ENCODE data around the gene ITLN2.

DNA sequence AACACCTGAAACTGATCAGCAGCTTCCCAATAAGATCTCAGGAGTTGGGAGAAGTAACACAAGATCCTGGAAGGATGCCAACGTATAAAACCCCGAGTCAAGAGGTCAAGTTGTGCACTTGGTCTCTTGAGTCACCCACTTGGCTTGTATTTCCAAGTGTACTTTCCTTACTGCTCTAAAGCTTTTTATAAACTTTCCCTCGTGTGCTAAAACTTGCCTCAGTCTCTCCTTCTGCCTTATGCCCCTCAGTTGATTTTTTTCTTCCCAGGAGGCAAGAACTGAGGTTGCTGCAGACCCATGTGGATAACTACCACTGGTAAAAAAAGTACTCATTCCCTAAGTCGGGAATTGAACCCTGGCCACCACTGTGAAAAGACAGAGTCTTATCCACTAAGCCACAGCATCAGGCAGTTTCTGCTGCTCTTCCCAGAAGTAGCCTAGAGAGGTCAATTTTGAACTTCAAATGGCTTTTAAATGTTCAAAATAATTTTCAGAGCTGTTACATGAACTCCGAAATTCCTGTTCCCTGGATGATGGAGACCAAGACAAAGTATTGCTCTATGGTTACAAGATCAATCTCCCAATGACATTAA lies 28.9 kb downstream of the ITLN2 start:
- TF ChIP-seq FOXM1 (IDR thresholded peaks at IDR 0.05; ENCODE audit: low read depth, low read length) (no peak), CBX5 (IDR thresholded peaks at IDR 0.05; ENCODE audit: low read depth) (no peak), BRCA1 (IDR thresholded peaks at IDR 0.05; ENCODE audit: low read depth, low read length) (no peak), CREM (IDR thresholded peaks at IDR 0.05; ENCODE audit: low read depth) (no peak), POLR2A (IDR thresholded peaks at IDR 0.05; ENCODE audit: low read depth, low read length) (no peak), TAF1 (IDR thresholded peaks at IDR 0.05; ENCODE audit: borderline replicate concordance, low read depth, low read length) (no peak), ZZZ3 (IDR thresholded peaks at IDR 0.05; ENCODE audit: control insufficient read depth, insufficient read length, low read depth) (no peak), SMAD1 (IDR thresholded peaks at IDR 0.05; ENCODE audit: low read depth, partially characterized antibody) (no peak), BMI1 (IDR thresholded peaks at IDR 0.05; ENCODE audit: borderline replicate concordance) (no peak), SIX5 (IDR thresholded peaks at IDR 0.05; ENCODE audit: low read depth, low read length, severe bottlenecking) (no peak), RAD21 (IDR thresholded peaks at IDR 0.05; ENCODE audit: insufficient read depth, low read depth, low read length) (no peak)
- TF ChIP-seq, protein P1, sequence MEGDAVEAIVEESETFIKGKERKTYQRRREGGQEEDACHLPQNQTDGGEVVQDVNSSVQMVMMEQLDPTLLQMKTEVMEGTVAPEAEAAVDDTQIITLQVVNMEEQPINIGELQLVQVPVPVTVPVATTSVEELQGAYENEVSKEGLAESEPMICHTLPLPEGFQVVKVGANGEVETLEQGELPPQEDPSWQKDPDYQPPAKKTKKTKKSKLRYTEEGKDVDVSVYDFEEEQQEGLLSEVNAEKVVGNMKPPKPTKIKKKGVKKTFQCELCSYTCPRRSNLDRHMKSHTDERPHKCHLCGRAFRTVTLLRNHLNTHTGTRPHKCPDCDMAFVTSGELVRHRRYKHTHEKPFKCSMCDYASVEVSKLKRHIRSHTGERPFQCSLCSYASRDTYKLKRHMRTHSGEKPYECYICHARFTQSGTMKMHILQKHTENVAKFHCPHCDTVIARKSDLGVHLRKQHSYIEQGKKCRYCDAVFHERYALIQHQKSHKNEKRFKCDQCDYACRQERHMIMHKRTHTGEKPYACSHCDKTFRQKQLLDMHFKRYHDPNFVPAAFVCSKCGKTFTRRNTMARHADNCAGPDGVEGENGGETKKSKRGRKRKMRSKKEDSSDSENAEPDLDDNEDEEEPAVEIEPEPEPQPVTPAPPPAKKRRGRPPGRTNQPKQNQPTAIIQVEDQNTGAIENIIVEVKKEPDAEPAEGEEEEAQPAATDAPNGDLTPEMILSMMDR (IDR thresholded peaks at IDR 0.05 in 2 of 3, conservative IDR thresholded peaks at IDR 0.05 in 1 of 3; ENCODE audit: control insufficient read depth in 2 of 3, extremely low read depth in 1 of 3, insufficient read depth in 1 of 3, low read depth in 3 of 3, low read length in 3 of 3), result no peak
